ENCODE data around the gene BEST1. TPM values are rescaled to one million over a fixed set of nuclear protein-coding genes. Genes with fewer than 3 reads are reported as not detected.

BEST1 gene
- total RNA-seq, 6 experiments from 2014 or later = 0.92 to 2.0 (median 1.9) TPM

DNA sequence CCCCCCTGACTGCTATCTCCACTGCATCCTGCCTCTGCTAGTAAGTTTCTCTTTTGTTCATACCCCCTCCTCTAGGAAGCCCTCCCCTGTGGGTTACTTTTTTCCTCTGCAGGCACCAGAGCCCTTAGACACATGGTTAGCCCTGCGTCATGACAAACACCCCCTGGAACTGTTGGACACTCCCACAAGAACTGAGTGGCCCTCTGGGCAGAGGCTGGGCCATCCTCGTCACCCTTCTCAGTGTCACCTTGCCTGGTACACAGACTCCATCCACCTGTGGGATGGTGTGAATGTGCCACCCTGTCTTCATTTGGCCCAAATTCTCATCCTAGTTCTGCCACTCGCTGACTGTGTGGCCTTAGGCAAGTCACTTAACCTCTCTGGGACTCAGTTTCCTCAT lies 28.7 kb upstream of the BEST1 start:
- DNase-seq = no peak
- H3K36me3 Mint-ChIP-seq (ENCODE audit: low read depth) = no peaks in the 10 kb centered on the region
- no peak for TF ChIP-seq CTCF (IDR thresholded peaks at IDR 0.05)
- H3K27me3 Mint-ChIP-seq (ENCODE audit: insufficient read depth) = no peaks in the 10 kb centered on the region; the same call in 1 of the 2 replicates
- no peak overlapping the region for H3K27ac Mint-ChIP-seq
- H3K4me3 Mint-ChIP-seq = no peak overlapping the region
- peaks cover 23% of the 10 kb centered on the region for H3K4me1 Mint-ChIP-seq (ENCODE audit: low read depth)
- H3K9me3 Mint-ChIP-seq = no peaks in the 10 kb centered on the region

DNA sequence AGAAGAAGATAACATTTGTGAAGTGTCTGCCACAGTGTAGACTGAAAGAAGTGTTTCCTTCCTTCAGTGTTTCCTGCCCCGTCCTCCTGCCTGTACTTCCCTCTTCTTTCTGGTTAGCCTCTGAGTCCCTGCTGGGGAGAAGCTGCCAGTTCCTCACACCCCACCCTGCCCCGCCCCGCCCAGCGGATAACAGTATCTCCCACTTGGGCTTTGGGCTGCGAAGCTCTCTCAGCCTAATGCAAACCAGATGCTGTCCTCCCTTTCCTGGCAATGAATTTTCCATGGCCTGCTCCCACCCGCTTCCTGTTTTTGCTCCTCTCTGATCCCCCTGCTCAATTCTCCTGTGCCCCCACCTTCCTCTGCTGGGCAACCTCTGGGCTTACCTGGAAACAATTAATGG lies 27.6 kb upstream of the BEST1 start:
- peak overlapping the region; percentile 48 for H3K4me3 Mint-ChIP-seq
- no peaks in the 10 kb centered on the region for H3K36me3 Mint-ChIP-seq (ENCODE audit: low read depth)
- peaks cover 23% of the 10 kb centered on the region for H3K4me1 Mint-ChIP-seq (ENCODE audit: low read depth)
- H3K9me3 Mint-ChIP-seq = no peaks in the 10 kb centered on the region
- TF ChIP-seq CTCF (IDR thresholded peaks at IDR 0.05) = no peak
- H3K27me3 Mint-ChIP-seq (ENCODE audit: insufficient read depth) = no peaks in the 10 kb centered on the region; the same call in 1 of the 2 replicates
- peak overlapping the region; percentile 72 for H3K27ac Mint-ChIP-seq
- peak; percentile 47 for DNase-seq

DNA sequence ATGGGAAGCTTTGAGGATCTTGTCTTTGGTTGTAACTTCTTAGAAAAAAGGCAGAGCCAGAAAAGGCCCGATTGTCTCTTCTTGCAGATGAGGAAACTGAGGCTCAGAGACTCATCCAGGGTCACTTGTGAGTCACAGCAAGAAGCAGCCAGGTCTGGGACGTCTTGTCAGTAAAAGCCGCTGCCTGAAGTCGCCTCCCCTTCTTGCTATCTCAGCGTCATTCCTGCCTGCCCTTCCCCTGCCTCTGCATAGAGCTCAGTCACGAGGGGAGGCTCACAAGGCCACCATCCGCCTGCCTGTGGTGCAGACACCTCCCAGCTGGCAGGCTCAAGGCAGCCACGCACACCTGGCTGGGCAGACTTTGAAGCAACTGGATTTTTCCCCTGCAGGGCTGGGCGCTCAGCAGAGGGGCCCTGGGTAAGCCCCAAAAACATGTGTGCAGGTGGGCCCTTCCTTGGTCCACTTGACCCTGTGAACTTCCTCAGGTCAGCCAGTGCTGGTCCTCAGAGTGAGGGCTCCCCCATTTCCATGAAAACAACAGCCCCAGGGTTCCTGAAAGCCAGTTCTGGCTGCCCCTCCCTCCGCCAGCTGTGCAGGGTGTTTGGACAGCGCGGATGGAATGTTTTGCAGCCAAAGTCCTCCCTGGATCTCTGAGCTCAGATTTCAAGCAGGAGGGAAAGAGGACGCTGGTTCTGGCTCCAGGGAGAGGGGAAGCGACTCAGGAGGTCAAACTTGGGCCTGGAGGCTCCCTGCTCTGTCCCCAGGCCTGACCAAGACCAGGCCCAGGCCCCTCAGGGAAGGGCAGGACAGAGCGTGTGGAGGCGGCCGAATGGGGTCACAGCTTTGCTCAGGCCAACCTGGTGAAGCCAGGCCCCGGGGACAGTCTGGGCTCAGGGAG lies 26.7 kb upstream of the BEST1 start:
- Mint-ChIP-seq H3K27ac (peak overlapping the region; percentile 72), H3K4me3 (0 out of 2 replicates have a peak overlapping the region, but pooled peaks have one; percentile 29), H3K36me3 (ENCODE audit: low read depth) (no peaks in the 10 kb centered on the region), H3K27me3 (ENCODE audit: insufficient read depth) (no peaks in the 10 kb centered on the region; the same call in 1 of the 2 replicates), H3K9me3 (no peaks in the 10 kb centered on the region), H3K4me1 (ENCODE audit: low read depth) (peaks cover 18% of the 10 kb centered on the region)
- TF ChIP-seq CTCF (IDR thresholded peaks at IDR 0.05) = no peak
- peak; percentile 18 for DNase-seq

- no peak for DNase-seq
- H3K27me3 Mint-ChIP-seq (ENCODE audit: insufficient read depth) = no peaks in the 10 kb centered on the region; the same call in 1 of the 2 replicates
- no peaks in the 10 kb centered on the region for H3K36me3 Mint-ChIP-seq (ENCODE audit: low read depth)
- H3K4me1 Mint-ChIP-seq (ENCODE audit: low read depth) = peaks cover 18% of the 10 kb centered on the region
- no peak for TF ChIP-seq CTCF (IDR thresholded peaks at IDR 0.05)
- no peak overlapping the region for H3K4me3 Mint-ChIP-seq
- H3K9me3 Mint-ChIP-seq = no peaks in the 10 kb centered on the region
- H3K27ac Mint-ChIP-seq = no peak overlapping the region
Observed at GRCh38 chr11:61924064-61924455, 26.1 kb upstream of the BEST1 start.

DNA sequence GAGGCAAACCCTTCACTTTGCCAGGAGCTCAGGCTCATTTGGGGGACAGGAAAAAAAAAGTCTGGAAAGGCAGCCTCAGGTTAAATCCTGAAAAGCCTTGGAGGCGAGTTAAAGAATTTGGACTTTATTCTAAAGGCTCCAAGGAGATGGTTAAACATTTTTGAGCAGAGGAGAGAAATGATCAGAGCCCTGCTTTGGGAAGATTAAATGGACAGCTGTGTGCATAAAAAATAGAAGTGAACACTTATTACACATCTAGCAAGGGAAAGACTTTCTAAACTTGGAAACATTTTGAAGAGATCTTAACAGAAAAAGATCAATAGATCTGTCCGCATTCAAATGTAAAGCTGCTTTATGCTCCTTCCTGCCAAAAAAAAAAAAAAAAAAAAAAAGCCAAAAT lies 24.4 kb upstream of the BEST1 start:
- Mint-ChIP-seq H3K4me3 (no peak overlapping the region), H3K9me3 (no peaks in the 10 kb centered on the region), H3K4me1 (ENCODE audit: low read depth) (peaks cover 18% of the 10 kb centered on the region), H3K27ac (no peak overlapping the region), H3K27me3 (ENCODE audit: insufficient read depth) (no peaks in the 10 kb centered on the region; the same call in none of the 2 replicates), H3K36me3 (ENCODE audit: low read depth) (no peaks in the 10 kb centered on the region)
- no peak for DNase-seq
- no peak for TF ChIP-seq CTCF (IDR thresholded peaks at IDR 0.05)

Measured in HFFc6 (cell line).